Skeletal muscle tissue (tissue), 4 donors: ENCODE data around the gene FOXD4. TPM values are rescaled to one million over a fixed set of nuclear protein-coding genes. Genes with fewer than 3 reads are reported as not detected.
"Not testable (repeated sequence)": the region's sequence is repeated elsewhere in the genome, so short reads cannot be mapped to it uniquely, and the experiment has no call there.

Experiments
- H3K27ac ChIP-seq: one replicate; pipeline ENCODE4 v1.7.0; 2013; ENCODE audit warnings: mild to moderate bottlenecking, low read depth, low read length, inconsistent platforms
- H3K27me3 ChIP-seq, 3 donors: one replicate each; pipeline ENCODE4 v1.7.0; 2013; ENCODE audit warnings: low read length in 3 of 3; ENCODE audit not compliant: control insufficient read depth in 3 of 3, insufficient read depth in 3 of 3
- H3K36me3 ChIP-seq, 3 donors: one replicate each; pipeline ENCODE4 v1.7.0; 2013; ENCODE audit warnings: low read length in 3 of 3; ENCODE audit not compliant: control insufficient read depth in 3 of 3, insufficient read depth in 3 of 3
- H3K4me1 ChIP-seq, 3 donors: one replicate each; pipeline ENCODE4 v1.7.0; 2013; ENCODE audit warnings: low read length in 3 of 3, mild to moderate bottlenecking in 3 of 3; ENCODE audit not compliant: control insufficient read depth in 3 of 3, insufficient read depth in 3 of 3
- H3K4me3 ChIP-seq, 3 donors: one replicate each; pipeline ENCODE4 v1.7.0; 2013; ENCODE audit warnings: low read length in 3 of 3
- H3K9ac ChIP-seq, 3 donors: one replicate each; pipeline ENCODE4 v1.7.0; 2013; ENCODE audit warnings: low read length in 3 of 3, mild to moderate bottlenecking in 3 of 3, moderate library complexity in 2 of 3, low read depth in 1 of 3
- H3K9me3 ChIP-seq, 3 donors: one replicate each; pipeline ENCODE4 v1.7.0; 2013; ENCODE audit warnings: low read length in 3 of 3; ENCODE audit not compliant: control insufficient read depth in 3 of 3
- total RNA-seq: library from RNA; depleted of rRNA; stranded (reverse); fragments of >200 nt; gene quantifications from one replicate; pipeline ENCODE4 v1.2.3, GENCODE V29; 2014
- donor health status: Osteomylitis.

The FOXD4 gene
- total RNA-seq, 1 donor from 2014 or later, result 0.52 TPM

DNA sequence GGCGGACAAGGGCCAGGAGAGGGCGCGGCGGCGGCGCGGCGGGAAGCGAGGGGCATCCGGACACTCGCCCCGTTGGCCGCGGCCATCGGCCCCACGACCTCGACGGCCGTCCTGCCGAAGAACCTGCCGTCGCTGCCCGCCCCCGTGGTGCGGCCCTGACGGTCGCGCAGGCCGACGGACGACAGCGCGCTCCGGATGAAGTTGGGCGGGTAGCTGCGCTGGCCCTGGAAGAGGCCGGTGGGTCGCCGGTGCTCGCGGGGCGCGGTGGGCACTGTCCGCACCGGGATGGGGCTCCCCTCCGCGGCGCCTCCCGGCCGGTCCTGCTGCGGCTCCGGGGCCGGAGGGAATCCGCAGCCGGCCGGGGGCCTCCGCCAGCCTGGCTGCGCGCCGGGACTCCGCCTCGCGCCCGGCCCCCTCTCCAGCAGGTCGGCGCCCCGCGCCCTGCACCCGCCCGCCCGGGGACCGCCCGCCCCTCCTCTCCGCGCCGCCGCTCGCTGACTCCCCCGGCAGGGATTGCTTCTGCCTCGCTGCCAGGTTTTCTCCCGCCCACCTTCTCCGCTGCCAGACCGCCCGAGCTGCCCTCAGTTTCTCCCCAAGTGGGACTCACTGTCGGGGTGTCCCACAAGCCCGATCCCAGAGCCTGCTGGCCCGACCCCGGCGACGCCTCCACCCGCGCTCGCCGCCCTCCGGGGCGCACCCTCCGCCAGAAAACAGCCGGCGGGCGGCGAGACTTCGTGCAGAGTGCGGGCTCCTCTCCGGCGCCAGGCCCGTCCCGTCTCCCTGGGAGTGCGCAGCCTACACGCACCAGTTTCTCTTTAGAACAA is 44.9 kb downstream of the FOXD4 start:
- not testable (repeated sequence) for H3K9me3 ChIP-seq, H3K4me1 ChIP-seq, H3K27me3 ChIP-seq, H3K36me3 ChIP-seq, H3K9ac ChIP-seq, H3K27ac ChIP-seq
- H3K4me3 ChIP-seq, result peak overlapping the region in 2 of 3 donors; percentile 32 to 49

Other genes with a start within 250 kb of the FOXD4 start
- gene WASHC1, start 89.0 kb downstream of the FOXD4 start, total RNA-seq, result 5.7 TPM
- gene ZNG1A, start 60.6 kb upstream of the FOXD4 start, total RNA-seq, result 25.1 TPM
- gene DOCK8, start 96.4 kb upstream of the FOXD4 start, total RNA-seq, result 13.0 TPM